Measurements from ENCODE around the gene AKR1C3.
"Not testable (repeated sequence)": the region's sequence is repeated elsewhere in the genome, so short reads cannot be mapped to it uniquely, and the experiment has no call there.

AKR1C3 gene

GRCh38 chr10:5091196-5091595 lies 3.0 kb upstream of the AKR1C3 start:
- no peak overlapping the region for H3K4me3 ChIP-seq (ENCODE audit: low read depth, low read length)
- H3K9me3 ChIP-seq (ENCODE audit: control insufficient read depth, insufficient read depth, low read length): no peaks in the 10 kb centered on the region
- H3K36me3 ChIP-seq (ENCODE audit: control insufficient read depth, insufficient read depth, low read length): no peaks in the 10 kb centered on the region
- no peaks in the 10 kb centered on the region for H3K4me1 ChIP-seq (ENCODE audit: control insufficient read depth, insufficient read depth, low read length)
- H3K9ac ChIP-seq (ENCODE audit: low read depth, low read length): no peak overlapping the region
- H3K27me3 ChIP-seq (ENCODE audit: control insufficient read depth, insufficient read depth, low read length): no peaks in the 10 kb centered on the region

- Histone ChIP-seq H3K9ac (ENCODE audit: low read depth, low read length) (no peak overlapping the region), H3K27me3 (ENCODE audit: control insufficient read depth, insufficient read depth, low read length) (no peaks in the 10 kb centered on the region), H3K4me3 (ENCODE audit: low read depth, low read length) (no peak overlapping the region), H3K9me3 (ENCODE audit: control insufficient read depth, insufficient read depth, low read length) (no peaks in the 10 kb centered on the region), H3K36me3 (ENCODE audit: control insufficient read depth, insufficient read depth, low read length) (no peaks in the 10 kb centered on the region), H3K4me1 (ENCODE audit: control insufficient read depth, insufficient read depth, low read length) (no peaks in the 10 kb centered on the region)
Observed at GRCh38 chr10:5092375-5092774, 1.8 kb upstream of the AKR1C3 start.

- Histone ChIP-seq H3K27me3 (ENCODE audit: control insufficient read depth, insufficient read depth, low read length) (no peaks in the 10 kb centered on the region), H3K4me3 (ENCODE audit: low read depth, low read length) (no peak overlapping the region), H3K9me3 (ENCODE audit: control insufficient read depth, insufficient read depth, low read length) (no peaks in the 10 kb centered on the region), H3K4me1 (ENCODE audit: control insufficient read depth, insufficient read depth, low read length) (no peaks in the 10 kb centered on the region), H3K9ac (ENCODE audit: low read depth, low read length) (no peak overlapping the region), H3K36me3 (ENCODE audit: control insufficient read depth, insufficient read depth, low read length) (no peaks in the 10 kb centered on the region)
Observed at GRCh38 chr10:5092848-5093790, 1.1 kb upstream of the AKR1C3 start.

DNA sequence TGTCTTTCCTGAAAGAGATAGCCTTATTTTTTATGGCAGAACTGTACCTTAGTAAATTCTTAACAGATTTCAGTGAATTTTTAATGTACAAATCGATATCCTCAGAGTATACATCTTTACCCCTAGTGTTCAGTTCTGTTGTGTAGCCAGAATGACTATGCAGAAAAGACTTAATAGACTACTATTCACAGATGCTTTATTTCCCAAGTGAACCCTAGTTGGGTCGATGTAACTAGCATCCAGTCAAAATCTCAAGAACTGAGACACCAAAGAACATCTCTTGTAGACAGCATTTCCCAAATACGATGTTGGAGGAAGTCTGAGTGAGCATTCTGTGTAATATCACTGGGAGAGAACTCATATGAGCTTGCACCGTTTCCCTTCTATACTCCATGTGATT lies 1.5 kb downstream of the AKR1C3 start:
- Histone ChIP-seq H3K4me3 (ENCODE audit: low read depth, low read length) (no peak overlapping the region), H3K9me3 (ENCODE audit: control insufficient read depth, insufficient read depth, low read length) (no peaks in the 10 kb centered on the region), H3K36me3 (ENCODE audit: control insufficient read depth, insufficient read depth, low read length) (no peaks in the 10 kb centered on the region), H3K4me1 (ENCODE audit: control insufficient read depth, insufficient read depth, low read length) (no peaks in the 10 kb centered on the region), H3K27me3 (ENCODE audit: control insufficient read depth, insufficient read depth, low read length) (no peaks in the 10 kb centered on the region), H3K9ac (ENCODE audit: low read depth, low read length) (no peak overlapping the region)

- no peaks in the 10 kb centered on the region for H3K4me1 ChIP-seq (ENCODE audit: control insufficient read depth, insufficient read depth, low read length)
- no peak overlapping the region for H3K4me3 ChIP-seq (ENCODE audit: low read depth, low read length)
- no peak overlapping the region for H3K9ac ChIP-seq (ENCODE audit: low read depth, low read length)
- H3K36me3 ChIP-seq (ENCODE audit: control insufficient read depth, insufficient read depth, low read length): no peaks in the 10 kb centered on the region
- no peaks in the 10 kb centered on the region for H3K9me3 ChIP-seq (ENCODE audit: control insufficient read depth, insufficient read depth, low read length)
- no peaks in the 10 kb centered on the region for H3K27me3 ChIP-seq (ENCODE audit: control insufficient read depth, insufficient read depth, low read length)
Observed at GRCh38 chr10:5096108-5096507, 1.9 kb downstream of the AKR1C3 start.

- not testable (repeated sequence) for H3K9me3 ChIP-seq (ENCODE audit: control insufficient read depth, insufficient read depth, low read length); H3K27me3 ChIP-seq (ENCODE audit: control insufficient read depth, insufficient read depth, low read length); H3K36me3 ChIP-seq (ENCODE audit: control insufficient read depth, insufficient read depth, low read length); H3K4me1 ChIP-seq (ENCODE audit: control insufficient read depth, insufficient read depth, low read length); H3K9ac ChIP-seq (ENCODE audit: low read depth, low read length); H3K4me3 ChIP-seq (ENCODE audit: low read depth, low read length)
Observed at GRCh38 chr10:5102479-5102878, 8.3 kb downstream of the AKR1C3 start.

DNA sequence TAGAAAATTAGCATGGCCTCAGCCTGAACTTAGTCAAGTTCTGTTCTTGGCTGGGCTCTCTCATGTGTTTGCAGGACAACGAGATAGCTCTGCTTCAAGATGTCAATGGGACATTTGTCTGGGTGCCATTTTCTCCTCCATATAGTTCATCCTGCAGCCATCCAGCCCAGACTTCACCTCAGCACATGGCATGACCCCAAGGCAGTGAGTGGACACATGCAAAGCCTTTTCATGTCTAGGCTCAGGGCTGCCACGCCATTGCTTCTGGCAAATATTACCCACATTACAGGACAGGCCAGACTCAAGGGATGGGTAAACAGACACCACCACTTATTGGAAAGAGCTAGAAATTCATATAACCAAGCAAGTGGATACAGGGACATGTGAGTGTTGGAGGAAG lies 9.3 kb downstream of the AKR1C3 start:
- no peak overlapping the region for H3K4me3 ChIP-seq (ENCODE audit: low read depth, low read length)
- no peaks in the 10 kb centered on the region for H3K9me3 ChIP-seq (ENCODE audit: control insufficient read depth, insufficient read depth, low read length)
- H3K36me3 ChIP-seq (ENCODE audit: control insufficient read depth, insufficient read depth, low read length): no peaks in the 10 kb centered on the region
- H3K4me1 ChIP-seq (ENCODE audit: control insufficient read depth, insufficient read depth, low read length): no peaks in the 10 kb centered on the region
- H3K27me3 ChIP-seq (ENCODE audit: control insufficient read depth, insufficient read depth, low read length): no peaks in the 10 kb centered on the region
- H3K9ac ChIP-seq (ENCODE audit: low read depth, low read length): no peak overlapping the region

DNA sequence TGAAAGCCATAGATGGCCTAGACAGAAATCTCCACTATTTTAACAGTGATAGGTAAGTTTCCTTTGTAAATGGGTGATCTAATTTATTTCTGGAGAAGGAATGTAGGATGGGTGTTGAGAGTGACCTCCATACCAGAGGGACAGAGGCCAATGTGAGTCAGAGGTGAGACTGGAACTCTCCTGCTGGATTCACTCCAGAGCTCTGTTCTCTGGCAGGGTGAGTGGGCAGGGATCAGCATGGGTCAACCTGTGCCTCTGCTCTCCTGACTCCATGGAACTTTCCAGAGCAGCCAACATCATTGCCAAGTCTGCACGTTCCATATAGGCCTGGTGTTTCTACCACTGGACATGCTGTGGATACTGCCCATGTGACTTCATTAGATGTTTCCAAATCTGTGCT lies 11.4 kb downstream of the AKR1C3 start:
- H3K4me1 ChIP-seq (ENCODE audit: control insufficient read depth, insufficient read depth, low read length): no peaks in the 10 kb centered on the region
- H3K27me3 ChIP-seq (ENCODE audit: control insufficient read depth, insufficient read depth, low read length): no peaks in the 10 kb centered on the region
- H3K36me3 ChIP-seq (ENCODE audit: control insufficient read depth, insufficient read depth, low read length): no peaks in the 10 kb centered on the region
- no peaks in the 10 kb centered on the region for H3K9me3 ChIP-seq (ENCODE audit: control insufficient read depth, insufficient read depth, low read length)
- H3K9ac ChIP-seq (ENCODE audit: low read depth, low read length): no peak overlapping the region
- H3K4me3 ChIP-seq (ENCODE audit: low read depth, low read length): no peak overlapping the region

GRCh38 chr10:5106553-5106952 lies 12.3 kb downstream of the AKR1C3 start:
- no peaks in the 10 kb centered on the region for H3K27me3 ChIP-seq (ENCODE audit: control insufficient read depth, insufficient read depth, low read length)
- no peaks in the 10 kb centered on the region for H3K36me3 ChIP-seq (ENCODE audit: control insufficient read depth, insufficient read depth, low read length)
- no peak overlapping the region for H3K4me3 ChIP-seq (ENCODE audit: low read depth, low read length)
- H3K9ac ChIP-seq (ENCODE audit: low read depth, low read length): no peak overlapping the region
- no peaks in the 10 kb centered on the region for H3K4me1 ChIP-seq (ENCODE audit: control insufficient read depth, insufficient read depth, low read length)
- H3K9me3 ChIP-seq (ENCODE audit: control insufficient read depth, insufficient read depth, low read length): no peaks in the 10 kb centered on the region

DNA sequence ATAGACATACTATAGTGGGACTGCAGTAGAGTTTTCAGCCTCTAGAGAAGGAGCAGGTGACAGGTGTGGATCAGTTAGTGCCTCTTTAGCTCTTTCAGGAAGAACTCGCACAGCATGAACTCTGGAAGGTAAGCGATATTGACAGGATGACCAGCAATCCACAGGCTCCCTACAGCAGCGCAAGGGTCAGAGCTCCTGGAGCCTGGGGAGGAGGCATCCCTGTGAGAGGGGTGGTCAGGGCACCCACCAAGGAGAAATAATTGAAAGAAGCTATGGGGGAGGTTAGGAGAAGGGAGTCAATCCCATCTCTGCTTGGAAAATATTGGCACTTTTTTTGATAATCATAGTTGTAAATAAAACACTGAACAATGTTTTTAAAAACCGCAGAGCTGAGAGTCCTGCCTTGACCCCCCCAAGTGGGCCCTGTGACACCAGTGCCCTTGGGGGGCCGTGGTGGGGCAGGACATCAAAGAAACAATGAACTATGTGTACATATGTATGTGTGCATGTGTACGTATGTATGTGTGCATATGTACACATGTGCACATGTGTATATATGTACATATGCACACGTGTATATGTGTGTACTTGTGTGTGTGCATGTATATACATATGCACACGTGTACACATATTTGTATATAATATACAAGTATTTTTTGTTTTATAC lies 13.8 kb downstream of the AKR1C3 start:
- Histone ChIP-seq H3K27me3 (ENCODE audit: control insufficient read depth, insufficient read depth, low read length) (no peaks in the 10 kb centered on the region), H3K4me3 (ENCODE audit: low read depth, low read length) (no peak overlapping the region), H3K4me1 (ENCODE audit: control insufficient read depth, insufficient read depth, low read length) (no peaks in the 10 kb centered on the region), H3K9me3 (ENCODE audit: control insufficient read depth, insufficient read depth, low read length) (no peaks in the 10 kb centered on the region), H3K36me3 (ENCODE audit: control insufficient read depth, insufficient read depth, low read length) (no peaks in the 10 kb centered on the region), H3K9ac (ENCODE audit: low read depth, low read length) (no peak overlapping the region)

DNA sequence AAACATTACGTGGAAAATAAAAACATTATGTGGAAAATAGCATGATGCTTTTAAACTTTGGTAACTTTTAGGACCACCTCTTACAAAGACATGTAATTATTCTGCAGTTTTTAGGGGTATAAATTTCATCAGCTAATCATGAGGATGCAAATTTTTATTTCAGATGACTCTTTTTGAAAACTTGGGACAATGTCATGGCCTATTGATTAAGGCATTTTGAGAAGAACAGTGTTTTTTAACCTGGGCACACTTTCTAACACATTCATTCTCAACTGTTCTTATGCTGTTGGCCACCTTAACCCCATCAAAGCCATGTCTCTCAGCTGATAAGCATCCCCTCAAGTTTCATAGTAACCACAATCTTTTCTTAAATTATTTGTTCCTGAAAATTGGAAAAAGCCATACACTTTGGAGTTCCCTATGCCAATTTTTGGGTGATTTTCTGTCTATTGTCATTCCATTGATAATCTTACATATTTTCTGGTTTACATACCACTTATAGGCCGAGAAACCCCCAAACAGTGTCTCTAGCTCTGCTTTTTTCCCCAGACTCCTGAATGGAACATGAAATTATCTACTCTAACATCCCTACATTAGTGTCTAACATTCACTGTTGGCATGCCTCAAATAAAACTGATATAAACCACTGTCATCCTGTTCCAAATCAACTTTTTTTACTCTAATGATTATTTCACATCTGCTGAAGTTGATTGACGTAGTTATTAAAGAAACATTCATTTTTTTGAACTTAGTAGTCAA lies 14.6 kb downstream of the AKR1C3 start:
- Histone ChIP-seq H3K4me3 (ENCODE audit: low read depth, low read length) (no peak overlapping the region), H3K9ac (ENCODE audit: low read depth, low read length) (no peak overlapping the region), H3K36me3 (ENCODE audit: control insufficient read depth, insufficient read depth, low read length) (no peaks in the 10 kb centered on the region), H3K4me1 (ENCODE audit: control insufficient read depth, insufficient read depth, low read length) (no peaks in the 10 kb centered on the region), H3K27me3 (ENCODE audit: control insufficient read depth, insufficient read depth, low read length) (no peaks in the 10 kb centered on the region), H3K9me3 (ENCODE audit: control insufficient read depth, insufficient read depth, low read length) (no peaks in the 10 kb centered on the region)

All from iPS-15b (cell line).